Hematopoietic multipotent progenitor cell treated with erythropoietin and hydrocortisone succinate and interleukin-3 and kit ligand, for 15 days (in vitro differentiated cells): ENCODE results near the gene FAM168A.

Source experiments
- DNase-seq: peaks from one replicate; pipeline ENCODE4 v3.0.0-alpha.2; 2015; ENCODE audit warnings: low spot score

The FAM168A gene

DNA sequence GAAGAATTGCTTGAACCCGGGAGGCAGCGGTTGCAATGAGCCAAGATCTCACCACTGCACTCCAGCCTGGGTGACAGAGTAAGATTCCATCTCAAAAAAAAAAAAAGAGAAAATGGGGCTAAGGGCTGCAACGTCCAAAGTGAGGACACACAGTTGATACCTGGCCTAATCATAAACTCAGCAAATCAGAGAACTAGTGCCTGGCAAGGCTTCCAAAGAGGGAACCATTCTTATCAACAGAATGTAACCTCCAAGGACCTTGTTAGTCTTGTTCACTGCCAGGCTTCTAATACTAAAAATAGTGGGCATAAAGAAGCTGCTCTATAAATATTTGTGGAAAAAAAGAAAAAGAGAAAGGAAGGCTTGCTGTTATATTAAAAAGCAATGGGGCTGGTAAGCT is 42.3 kb downstream of the FAM168A start:
- no peak for DNase-seq

DNA sequence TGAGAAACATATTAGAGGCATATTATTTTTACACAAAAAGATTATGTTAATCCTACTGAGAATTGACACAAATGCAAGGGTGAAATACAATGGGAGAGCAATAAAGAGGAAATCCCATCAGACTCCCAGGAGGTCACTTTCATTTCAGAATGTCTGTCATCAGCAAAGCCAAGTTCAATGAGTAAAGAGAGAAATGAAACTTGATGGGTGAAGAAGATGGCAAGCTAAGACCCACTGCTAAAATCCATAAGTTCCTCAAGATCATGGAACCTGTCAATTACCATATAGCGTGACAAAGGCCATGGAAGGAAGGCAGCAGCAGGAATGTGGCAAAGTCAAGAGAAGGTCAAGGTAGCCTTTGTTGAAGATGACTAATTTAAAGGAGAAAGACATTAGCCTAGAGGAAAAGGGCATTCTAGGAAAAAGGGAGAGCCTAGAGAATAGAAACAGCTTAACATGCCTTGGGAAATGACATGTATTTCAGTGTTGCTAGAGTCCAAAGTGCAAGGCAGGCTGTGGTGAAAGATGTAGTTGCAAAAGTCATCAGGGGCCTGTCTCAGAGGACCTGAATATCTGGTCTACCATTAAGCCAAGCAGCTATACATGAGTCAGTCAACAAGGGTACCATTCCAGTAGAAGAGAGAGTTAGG is 43.1 kb downstream of the FAM168A start:
- DNase-seq: no peak

DNA sequence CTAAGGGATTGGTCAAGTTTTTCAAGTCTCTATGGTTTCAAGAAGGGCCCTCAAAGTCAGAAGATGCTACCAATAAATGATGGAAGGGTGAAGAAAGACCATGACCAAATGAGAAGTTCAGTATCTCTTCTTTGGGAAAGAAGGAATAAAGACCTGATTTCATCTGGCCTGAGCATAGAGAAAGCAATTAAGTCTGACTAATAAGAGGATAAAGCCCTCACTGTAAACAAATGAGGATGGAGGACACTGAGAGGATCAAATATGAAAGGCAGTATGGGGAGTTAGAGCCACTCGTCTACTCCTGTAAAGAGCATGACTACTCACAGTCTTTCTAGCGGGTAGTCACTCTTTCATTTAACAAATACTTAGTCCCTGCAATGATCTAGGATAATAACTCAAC is 44.6 kb downstream of the FAM168A start:
- DNase-seq: no peak

DNA sequence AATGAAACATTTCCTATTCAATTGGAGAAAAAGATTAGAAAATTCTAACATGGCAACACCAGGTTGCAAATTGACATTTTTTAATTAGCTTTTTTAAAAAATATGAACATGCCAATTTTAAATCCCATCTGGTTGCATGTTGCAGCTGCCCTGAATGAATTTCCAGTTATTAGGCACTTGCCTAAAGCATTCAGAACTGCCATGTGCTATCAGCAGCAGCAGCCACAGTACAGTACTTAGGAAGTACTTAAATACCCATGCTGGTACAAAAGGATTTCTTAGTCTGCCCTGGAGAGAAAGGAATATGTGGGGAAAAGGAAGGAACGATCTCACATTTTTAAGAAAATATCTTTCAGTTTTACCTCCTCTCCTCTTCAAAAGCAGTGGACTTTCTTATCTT is 46.2 kb downstream of the FAM168A start:
- DNase-seq: no peak

GRCh38 chr11:73549376-73549775 is 48.5 kb downstream of the FAM168A start:
- no peak for DNase-seq

DNA sequence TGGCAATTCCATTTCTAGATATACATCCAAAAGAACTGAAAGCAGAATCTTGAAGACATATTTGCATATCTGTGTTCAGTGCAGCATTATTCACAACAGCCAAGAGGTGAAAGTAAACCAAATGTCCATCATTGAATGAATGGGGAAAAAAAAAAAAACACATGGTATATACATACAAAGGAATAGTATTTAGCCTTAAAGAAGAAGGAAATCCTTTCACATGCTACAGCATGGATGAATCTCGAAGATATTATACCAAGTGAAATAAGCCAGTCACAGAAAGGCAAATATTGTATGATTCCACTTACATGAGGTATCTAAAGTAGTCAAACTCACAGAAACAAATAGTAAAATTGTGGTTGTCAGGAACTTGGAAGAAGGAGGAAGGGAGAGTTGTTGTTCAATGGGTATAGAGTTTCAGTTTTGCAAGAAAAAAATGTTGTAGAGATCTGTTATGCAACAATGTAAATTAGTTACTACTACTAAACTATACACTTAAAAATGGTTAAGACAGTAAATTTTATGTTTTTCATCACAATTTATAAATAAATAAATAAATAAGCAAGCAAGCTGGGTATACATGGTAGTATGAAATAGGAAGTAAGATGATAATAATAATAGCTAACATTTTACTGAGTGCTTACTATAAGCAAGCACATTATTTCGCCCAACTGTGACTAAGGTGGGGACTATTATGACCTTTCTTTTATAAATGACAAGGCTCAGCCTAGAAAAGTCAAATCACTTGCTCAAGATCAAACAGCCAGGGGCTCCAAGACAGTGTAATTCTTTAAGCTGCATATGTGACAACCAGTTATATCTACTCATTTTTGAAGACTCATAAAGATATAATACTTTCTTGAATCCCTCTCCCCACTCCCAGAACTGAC is 50.0 kb downstream of the FAM168A start:
- no peak for DNase-seq

GRCh38 chr11:73542175-73542574 is 55.7 kb downstream of the FAM168A start:
- DNase-seq: no peak

DNA sequence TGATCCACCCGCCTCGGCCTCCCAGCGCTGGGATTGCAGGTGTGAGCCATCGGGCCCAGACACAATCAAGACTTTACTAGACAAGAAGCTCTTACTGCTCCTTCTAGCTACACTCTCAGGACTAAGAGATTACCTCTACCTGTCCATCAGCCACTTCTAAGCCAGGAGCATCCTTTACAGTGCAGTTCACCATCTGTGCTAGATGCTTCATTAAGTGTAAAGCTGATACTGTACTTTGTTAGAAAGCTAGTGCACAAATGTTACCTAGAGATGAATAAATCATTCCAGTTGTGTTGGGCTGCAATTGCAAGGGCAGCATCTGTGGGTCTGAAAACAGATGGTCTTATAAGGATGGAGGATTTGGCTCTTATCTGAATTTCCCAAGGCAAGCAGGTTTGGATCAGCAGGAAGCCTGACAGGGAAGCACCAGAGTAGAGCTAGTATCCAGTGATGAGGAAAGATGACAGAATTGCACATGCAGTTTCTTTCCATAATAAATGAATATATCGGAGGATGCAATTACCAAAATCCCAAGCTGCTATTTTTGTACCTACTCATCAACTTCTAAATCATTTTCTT is 58.3 kb downstream of the FAM168A start:
- no peak for DNase-seq

- DNase-seq: no peak
Measured at GRCh38 chr11:73538381-73538872, 59.5 kb downstream of the FAM168A start.

DNA sequence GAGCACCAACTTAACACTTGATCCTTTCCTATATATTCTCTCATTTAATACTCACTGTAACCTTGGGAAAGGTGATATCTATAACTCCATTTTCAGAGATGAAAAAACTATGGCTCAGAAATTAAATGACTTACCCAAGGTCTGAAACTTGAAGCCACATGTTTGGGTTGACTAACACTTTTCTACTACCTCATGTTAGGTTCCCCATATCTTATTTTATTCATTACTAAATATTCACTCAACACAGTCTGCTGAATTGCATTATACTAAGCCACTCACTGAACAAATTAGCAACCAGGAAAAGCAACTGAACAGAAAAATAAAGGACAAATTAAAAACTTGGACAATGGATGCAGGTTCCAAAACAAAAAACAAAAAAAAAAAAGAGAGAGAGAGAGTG is 59.9 kb downstream of the FAM168A start:
- no peak for DNase-seq

DNA sequence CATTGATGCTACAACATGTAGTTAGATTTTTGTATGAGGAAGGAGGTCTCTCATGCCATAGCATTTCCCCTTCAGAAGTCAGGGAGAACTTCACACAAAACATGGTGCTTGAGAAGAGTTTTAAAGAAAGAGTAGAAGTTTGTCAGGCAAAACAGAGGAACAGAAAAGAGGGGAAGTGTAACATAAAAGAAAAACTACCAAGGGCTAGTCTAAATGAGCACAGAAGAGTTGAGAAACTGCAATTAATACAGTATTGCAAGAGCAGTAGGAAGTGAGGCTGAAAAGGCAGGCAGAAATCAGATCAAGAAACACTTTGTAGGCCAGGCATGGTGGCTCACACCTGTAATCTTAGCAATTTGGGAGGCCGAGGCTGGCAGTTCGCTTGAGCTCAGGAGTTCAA is 61.0 kb downstream of the FAM168A start:
- no peak for DNase-seq

DNA sequence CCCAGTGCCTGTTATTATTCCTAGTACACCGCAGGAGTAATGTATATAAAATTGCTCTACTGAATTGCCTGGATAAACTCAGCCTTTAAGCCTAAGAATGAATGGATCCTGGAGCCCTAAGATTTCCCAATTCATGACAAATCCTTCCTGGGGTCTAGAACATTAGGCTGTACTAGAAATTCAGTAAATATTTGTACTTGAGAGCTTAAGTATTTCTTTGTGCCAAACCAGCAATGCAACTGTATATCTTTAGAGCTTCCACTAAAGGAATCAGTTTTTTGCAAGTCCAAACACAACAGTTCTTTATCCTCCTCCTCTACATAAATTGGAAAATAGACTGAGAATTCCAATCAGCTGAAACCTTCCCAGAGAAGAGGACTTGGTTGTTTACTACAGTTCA is 65.6 kb downstream of the FAM168A start:
- DNase-seq: no peak

DNA sequence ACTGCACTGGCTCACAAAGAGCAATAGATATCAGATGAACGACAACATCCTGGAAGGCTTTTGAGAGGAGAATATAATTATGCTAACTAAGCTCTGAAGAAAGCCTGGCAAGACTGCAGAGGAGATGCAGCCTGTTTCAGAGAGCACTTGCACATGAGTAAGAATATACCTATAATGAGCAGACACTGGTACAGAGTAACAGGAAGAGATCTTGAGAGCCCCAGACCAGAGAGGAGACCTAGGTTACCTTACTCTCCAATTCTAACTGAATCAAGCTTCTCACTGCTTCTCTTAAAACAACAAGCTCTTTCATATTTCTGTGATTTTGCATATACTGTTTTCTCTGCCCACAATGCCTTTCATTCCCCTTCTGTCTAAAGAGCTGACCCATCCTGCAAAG is 66.5 kb downstream of the FAM168A start:
- no peak for DNase-seq

- no peak for DNase-seq
Measured at GRCh38 chr11:73530109-73530508, 67.8 kb downstream of the FAM168A start.

GRCh38 chr11:73529204-73529530 is 68.7 kb downstream of the FAM168A start:
- DNase-seq: no peak

DNA sequence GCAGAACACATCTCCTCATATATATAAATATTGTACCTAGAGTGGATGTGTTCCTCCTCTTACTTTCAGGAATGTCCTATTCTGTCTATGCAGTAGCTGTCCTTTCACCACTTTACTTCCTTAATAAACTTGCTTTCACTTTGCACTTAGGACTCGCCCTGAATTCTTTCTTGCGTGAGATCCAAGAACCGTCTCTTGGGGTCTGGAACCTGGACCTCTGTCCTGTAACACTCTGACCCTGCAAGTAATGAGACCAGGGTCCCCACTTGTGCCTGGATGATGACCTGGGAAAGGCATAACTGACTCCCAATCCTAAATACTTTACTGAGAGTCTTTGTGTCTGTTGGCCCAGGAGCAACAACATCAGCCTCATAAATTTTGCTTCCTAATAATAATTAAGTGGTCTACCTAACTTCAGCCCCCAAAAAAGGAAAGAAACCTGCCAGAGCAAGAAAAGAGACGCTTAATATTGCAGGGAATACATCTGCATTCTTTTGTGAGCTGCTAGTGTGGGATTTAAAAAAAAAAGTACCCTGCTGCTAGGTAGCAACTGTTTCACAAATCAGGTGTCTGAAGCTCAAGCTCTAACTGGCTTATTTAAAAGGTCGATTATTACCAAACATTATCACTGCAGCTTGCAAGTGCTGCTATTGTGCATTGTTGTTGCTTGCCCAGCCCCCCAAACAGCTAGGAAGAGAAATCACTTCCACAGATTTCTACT is 69.3 kb downstream of the FAM168A start:
- no peak for DNase-seq

GRCh38 chr11:73528013-73528412 is 69.9 kb downstream of the FAM168A start:
- no peak for DNase-seq

DNA sequence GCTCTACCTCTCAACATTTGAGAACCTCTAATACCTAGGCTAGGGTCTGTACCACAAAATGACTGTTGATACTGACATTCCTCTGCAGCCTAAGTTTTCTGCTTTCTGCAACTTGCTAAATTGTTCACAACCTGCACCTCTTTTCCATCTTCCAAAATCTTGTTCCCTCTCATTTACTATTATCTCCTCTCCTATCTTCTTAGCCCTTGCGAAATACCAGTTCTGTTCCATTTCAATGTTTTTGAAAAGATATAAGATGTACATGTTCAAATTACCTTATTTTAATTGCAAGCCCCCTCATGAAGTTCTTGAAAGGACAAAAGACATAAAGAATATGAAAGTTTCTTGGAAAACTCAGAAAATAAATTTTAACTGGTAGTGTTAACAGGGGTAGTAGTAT is 72.3 kb downstream of the FAM168A start:
- DNase-seq: no peak

- no peak for DNase-seq
Measured at GRCh38 chr11:73524774-73525173, 73.1 kb downstream of the FAM168A start.

- no peak for DNase-seq
Measured at GRCh38 chr11:73521621-73522020, 76.3 kb downstream of the FAM168A start.

DNA sequence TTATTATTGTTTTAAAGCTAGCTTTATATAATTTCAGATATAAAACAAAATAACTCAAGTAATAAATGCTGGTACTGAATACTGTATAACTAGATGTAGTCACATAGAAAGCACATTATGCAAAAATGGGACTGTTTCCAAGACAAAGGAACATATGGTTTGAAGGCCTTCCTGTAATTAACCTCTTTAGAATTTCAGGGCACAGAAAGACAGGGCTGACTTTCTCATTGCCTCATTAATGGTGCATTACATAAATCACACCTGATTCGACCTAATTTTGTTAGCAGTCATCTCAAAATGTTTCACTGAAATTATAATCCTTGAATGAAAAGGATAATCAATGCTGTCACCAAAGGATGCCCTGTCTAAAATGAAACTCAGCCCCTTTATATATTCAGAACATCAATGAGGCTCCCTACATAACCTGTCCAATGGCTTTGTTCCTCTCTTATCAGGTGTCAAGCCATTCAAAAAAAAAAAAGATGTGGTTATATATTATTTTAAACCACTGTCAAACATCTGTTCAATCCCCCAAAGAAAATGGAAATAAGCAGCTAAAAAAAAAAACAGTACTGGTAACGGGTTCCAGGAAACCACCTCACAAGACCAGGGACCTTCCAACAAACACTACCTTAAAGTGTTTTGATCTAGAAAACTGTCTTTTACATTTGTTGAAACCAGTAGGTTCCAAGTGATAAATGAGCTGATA is 77.4 kb downstream of the FAM168A start:
- DNase-seq: no peak

DNA sequence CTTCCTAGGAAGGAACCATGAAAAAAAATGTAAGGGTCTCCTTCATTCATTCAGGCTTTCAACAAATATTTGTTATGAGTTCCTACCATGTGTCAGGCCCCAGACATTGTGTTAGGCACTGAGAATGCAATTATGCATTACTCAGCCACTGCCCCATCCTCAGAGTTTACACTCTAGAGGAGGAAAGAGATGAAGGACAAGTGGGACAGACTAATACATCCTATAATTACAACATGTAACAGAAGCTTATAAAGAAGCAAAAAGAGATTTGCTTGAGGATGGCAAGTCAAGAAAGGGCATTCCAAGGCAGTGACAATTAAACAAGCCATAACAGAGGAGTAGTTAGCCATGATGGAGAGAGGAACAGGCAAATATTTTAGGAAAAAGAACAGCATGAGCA is 78.6 kb downstream of the FAM168A start:
- DNase-seq: no peak
